MG63 (cell line): ENCODE results near the gene MAP3K5. TPM values are rescaled to one million over a fixed set of nuclear protein-coding genes. Genes with fewer than 3 reads are reported as not detected.

Source experiments
- DNase-seq: peaks from one replicate; pipeline ENCODE4 v3.0.0-alpha.2; 2020
- H3K27me3 ChIP-seq: fragments of 250-450 bp; sonication (Bioruptor Pico); 2 replicates; pipeline ENCODE4 v1.5.1; 2020; ENCODE audit warnings: mild to moderate bottlenecking, moderate library complexity
- H3K36me3 ChIP-seq: fragments of 250-450 bp; sonication (Bioruptor Pico); 2 replicates; pipeline ENCODE4 v1.5.1; 2020; ENCODE audit warnings: mild to moderate bottlenecking, moderate library complexity
- H3K4me3 ChIP-seq: fragments of 250-450 bp; sonication (Bioruptor Pico); 2 replicates; pipeline ENCODE4 v1.5.1; 2020; ENCODE audit warnings: mild to moderate bottlenecking, moderate library complexity
- H3K9me3 ChIP-seq: fragments of 250-450 bp; sonication (Bioruptor Pico); 2 replicates; pipeline ENCODE4 v1.5.1; 2020; ENCODE audit warnings: mild to moderate bottlenecking, moderate library complexity
- total RNA-seq: library from RNA; depleted of rRNA; stranded (reverse); fragments of >200 nt; shearing (Covaris generic); gene quantifications from 2 replicates; pipeline ENCODE4 v1.2.3, GENCODE V29; 2014; ENCODE audit warnings: low replicate concordance

The MAP3K5 gene
- total RNA-seq, 1 experiment from 2014 or later: 5.7 TPM

DNA sequence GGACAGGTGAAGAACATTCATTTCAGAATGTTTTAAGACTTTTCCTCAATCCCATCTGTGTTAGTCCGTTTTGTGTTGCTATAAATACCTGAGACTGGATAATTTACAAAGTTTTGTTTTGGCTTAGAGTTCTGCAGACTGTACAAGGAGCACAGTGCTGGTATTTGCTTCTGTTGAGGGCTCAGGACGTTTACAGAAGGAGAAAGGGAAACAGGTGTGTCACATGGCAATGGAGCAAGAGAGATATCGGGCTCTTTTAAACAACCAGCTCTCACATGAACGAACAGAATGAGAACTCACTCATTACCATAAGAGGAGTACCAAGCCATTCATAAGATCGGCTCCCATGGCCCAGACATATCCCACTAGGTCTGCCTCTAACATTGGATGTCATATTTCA, 258.8 kb downstream of the MAP3K5 start:
- Histone ChIP-seq H3K36me3 (no peaks in the 10 kb centered on the region), H3K9me3 (no peaks in the 10 kb centered on the region)
- no peak for DNase-seq

DNA sequence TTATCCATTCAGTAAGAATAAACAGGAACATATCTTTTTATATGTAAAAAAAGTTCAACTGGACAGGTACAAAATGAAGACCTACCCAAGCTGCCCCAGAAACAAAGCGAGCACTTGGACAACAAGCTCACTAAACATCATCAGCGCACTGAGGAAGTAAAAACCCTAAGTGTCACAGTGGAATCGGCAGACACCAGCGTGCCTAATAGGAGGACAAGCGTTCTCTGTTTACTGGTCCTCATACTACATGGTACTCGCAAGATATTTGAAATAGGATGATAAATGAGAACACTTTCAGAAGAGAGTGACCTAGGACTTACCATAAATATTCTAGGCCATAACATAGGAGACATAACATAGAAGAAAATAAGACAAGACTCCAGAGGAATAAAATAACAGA, 260.2 kb downstream of the MAP3K5 start:
- Histone ChIP-seq H3K9me3 (no peaks in the 10 kb centered on the region), H3K36me3 (no peaks in the 10 kb centered on the region), H3K4me3 (no peak overlapping the region), H3K27me3 (0 out of 2 replicates have a peak, but pooled peaks cover 4% of the 10 kb centered on the region)
- no peak for DNase-seq

More for the DNA sequence above, 258.8 kb downstream of the MAP3K5 start:
- no peak overlapping the region for H3K4me3 ChIP-seq
- H3K27me3 ChIP-seq: 0 out of 2 replicates have a peak, but pooled peaks cover 4% of the 10 kb centered on the region

DNA sequence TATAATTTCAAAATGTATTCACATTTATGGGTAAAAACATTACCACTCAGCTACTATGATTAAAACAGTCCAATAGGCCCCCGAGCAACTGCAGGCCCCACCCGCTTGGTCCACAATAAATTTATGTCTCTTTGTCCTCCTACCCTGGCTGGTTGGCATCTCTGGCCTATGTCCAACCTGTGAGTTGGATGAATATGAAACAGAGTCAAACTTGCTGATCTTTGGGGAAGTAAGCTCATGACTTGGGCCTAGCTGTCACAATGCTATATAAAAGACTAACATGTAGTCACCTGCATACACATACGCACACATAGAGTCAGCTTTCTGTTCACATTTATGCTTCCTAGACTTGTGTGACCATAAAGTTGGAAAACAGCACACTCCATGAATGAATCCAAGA, 262.6 kb downstream of the MAP3K5 start:
- Histone ChIP-seq H3K9me3 (no peaks in the 10 kb centered on the region), H3K27me3 (0 out of 2 replicates have a peak, but pooled peaks cover 4% of the 10 kb centered on the region), H3K36me3 (no peaks in the 10 kb centered on the region), H3K4me3 (no peak overlapping the region)
- DNase-seq: no peak

DNA sequence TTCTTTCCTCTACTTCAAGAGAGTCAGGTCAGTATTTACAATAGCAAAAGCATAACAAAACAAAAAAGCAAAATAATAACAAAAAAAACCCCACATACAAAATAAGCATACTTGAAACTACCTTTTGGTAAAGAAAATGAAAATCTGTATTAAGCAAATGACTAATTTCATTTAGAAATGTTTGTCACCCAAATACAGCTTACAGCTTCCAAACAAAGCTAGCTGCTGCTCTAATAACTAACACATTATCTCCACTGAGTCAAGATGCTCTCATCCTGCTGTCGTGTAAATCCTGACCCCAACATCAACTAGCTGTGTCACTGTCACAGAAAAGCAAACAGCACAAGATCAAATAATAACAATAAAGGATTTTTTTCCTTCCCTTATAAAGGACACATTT, 263.8 kb downstream of the MAP3K5 start:
- no peaks in the 10 kb centered on the region for H3K9me3 ChIP-seq
- no peak for DNase-seq

DNA sequence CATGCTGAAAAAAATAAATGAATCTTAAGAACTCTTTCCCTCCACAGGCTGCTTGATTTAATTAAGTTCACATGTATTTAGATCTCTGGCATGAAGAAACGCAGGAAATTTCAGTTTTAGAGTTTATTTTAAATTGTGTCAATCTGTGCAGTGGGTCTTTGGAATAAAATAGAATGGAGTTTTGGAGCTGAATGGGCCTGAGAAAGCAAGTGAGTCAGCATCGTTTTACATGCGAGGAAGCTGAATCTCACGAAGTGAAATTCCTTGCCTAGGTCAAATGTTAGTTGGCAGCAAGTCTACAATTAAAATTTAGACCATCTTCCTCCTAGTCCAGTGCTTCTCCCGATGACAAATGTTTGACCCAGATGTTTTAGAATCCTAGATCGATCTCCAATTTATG, 264.4 kb downstream of the MAP3K5 start:
- Histone ChIP-seq H3K36me3 (no peaks in the 10 kb centered on the region), H3K9me3 (no peaks in the 10 kb centered on the region), H3K4me3 (no peak overlapping the region), H3K27me3 (no peaks in the 10 kb centered on the region)
- DNase-seq: no peak

More for the DNA sequence above, 263.8 kb downstream of the MAP3K5 start:
- H3K36me3 ChIP-seq: no peaks in the 10 kb centered on the region
- H3K4me3 ChIP-seq: no peak overlapping the region
- 0 out of 2 replicates have a peak, but pooled peaks cover 3% of the 10 kb centered on the region for H3K27me3 ChIP-seq

DNA sequence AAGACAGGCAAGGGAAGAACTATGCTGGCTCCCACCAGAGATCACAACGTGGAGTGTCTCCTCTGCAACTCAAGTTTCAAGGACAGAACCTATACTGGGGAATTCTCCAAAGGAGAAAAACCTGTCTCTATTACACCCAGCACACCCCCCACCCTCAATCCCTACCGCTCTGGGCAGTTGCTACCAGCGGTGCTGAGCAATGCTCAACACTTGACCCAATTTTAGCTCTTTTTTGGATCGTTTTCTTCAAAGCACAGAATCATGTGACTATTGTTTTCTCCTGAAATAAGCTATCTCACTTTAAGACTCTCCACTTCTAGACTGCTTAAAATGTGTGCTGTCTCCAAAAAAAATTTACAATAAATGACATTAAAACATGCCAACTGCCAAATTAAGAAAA, 265.3 kb downstream of the MAP3K5 start:
- no peak for DNase-seq
- H3K27me3 ChIP-seq: no peaks in the 10 kb centered on the region
- no peak overlapping the region for H3K4me3 ChIP-seq
- no peaks in the 10 kb centered on the region for H3K36me3 ChIP-seq
- H3K9me3 ChIP-seq: no peaks in the 10 kb centered on the region

DNA sequence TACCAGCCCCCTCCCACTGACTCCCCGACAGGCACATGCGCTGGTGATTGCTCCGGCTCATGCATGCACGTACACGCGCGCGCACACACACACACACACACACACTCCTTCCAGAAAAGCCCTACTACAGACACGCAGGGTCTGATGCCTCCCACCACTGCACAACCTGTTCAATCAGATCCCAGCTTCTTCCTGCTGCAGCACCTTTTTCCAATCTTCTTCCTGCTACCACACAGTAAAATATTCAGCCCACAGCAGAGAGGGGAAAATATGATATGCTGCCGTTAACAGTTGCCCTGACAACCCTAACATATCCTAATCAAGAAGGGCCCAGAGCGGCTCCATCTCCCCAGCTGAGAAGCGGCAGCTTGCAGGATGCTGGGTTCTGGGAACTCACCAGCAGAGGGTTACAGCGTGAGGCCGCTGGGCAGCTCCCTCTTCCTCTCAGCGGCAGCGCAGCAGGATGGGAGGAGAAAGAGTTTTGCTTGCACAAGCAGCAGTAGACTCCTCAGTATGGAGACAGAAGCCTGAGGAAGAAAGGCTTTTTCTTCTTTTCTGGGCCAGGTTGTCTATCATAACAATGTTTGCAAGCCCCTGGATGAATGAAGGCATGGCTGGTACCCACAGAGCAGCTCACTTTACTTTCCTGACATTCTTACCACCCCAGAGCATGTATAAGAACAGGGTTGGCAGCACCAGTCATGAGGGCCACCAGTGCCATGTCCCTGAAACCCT, 265.9 kb downstream of the MAP3K5 start:
- H3K36me3 ChIP-seq: no peaks in the 10 kb centered on the region
- H3K9me3 ChIP-seq: no peaks in the 10 kb centered on the region
- H3K27me3 ChIP-seq: no peaks in the 10 kb centered on the region
- DNase-seq: no peak
- no peak overlapping the region for H3K4me3 ChIP-seq

DNA sequence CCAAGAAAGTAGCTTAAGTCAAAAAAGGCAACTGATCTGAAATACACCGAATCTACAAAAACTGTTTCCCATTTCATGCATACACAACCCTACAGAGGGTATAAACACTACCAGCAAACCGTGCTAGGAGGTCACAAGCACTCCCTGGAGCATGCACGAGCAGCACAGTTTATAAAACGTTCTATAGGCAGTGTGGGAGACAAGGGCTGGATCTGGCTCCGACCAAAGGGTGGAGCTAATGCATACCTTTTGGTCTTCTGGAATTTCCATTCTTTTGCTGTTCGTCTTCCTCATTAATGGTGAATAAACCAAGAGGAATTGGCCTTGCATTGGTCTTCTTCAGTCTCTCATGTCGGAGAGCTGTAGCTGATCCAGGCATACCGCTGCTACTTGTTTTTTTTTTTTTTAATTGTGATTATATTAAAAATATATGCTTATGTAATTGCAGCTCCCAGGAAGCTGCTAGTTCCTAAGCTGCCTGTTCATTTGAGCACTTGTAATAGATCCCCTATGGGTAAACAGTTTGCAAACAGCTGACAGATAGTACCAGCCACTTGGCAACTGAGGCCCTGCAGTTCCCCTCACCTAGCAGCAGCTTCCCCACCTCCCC, 266.6 kb downstream of the MAP3K5 start:
- no peak overlapping the region for H3K4me3 ChIP-seq
- H3K27me3 ChIP-seq: no peaks in the 10 kb centered on the region
- no peaks in the 10 kb centered on the region for H3K9me3 ChIP-seq
- no peaks in the 10 kb centered on the region for H3K36me3 ChIP-seq
- DNase-seq: no peak

DNA sequence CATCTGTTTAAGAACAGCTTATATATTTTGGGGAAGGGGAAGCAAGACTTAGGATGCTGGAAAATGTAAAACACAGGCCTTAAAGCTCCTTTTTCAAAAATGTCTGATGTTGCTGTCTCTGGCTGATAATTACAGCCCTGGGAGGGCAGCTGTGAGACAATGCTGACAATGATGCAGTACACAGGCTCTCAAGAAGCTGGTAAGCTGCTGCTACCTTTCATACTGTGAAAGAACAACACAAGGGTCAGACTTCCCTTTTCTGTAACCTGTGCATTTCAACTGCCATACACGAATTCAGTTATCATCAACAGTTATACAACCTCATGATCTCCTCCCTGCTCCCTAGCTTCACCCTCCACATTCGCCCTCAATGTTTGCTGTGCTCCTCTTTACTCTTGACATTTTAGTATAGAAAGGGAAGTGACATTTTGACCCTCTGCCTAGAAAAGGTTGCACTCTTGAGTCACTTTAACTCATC, 267.3 kb downstream of the MAP3K5 start:
- Histone ChIP-seq H3K9me3 (no peaks in the 10 kb centered on the region), H3K27me3 (no peaks in the 10 kb centered on the region; the same call in 1 of the 2 replicates), H3K36me3 (no peaks in the 10 kb centered on the region), H3K4me3 (no peak overlapping the region)
- DNase-seq: no peak

DNA sequence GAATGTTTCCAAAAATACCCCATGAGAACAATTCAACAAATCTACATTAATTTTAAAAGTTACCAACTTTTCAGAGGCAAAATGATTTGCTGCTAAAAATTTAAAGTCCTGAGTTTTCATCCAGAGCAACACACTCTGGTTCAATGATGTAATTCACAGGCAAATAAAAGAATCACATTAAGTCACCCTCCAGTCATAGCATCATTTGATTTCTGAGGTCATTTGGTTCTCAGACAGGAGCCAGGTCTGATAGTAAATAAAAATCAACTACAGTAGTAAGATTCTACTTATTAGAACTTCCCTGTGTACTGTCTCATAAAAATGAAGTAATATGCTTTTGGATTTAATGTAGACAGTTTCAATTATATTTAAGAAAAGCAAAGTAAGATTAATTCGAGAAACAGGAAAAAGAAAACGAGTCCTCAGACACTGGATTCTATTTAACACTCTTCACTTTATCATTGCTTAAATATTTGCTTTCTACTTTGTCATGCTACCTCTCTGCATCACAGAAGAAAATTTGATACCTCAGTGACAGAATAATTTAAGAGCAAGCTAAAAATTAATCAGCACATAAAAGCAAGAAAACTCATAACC, 267.8 kb downstream of the MAP3K5 start:
- H3K36me3 ChIP-seq: no peaks in the 10 kb centered on the region
- DNase-seq: no peak
- H3K27me3 ChIP-seq: no peaks in the 10 kb centered on the region; the same call in 1 of the 2 replicates
- no peak overlapping the region for H3K4me3 ChIP-seq
- H3K9me3 ChIP-seq: no peaks in the 10 kb centered on the region

DNA sequence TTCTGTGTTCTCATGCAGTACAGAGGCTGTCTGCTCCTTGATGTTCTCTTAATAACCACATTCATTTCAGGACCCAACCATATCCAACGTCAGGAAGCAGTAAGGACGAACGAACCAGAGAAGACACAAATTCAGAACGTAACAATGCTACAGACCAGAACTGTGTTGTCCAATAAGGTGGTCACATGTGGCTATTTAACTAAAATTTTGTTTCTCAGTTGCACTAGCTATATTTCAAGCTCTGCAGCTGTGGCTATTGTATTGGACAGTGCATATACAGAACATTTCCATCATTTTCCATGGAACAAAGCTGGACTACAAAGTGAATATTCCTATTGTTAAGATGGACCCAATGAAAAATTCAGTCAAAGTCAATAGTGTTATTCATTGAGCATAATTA, 269.1 kb downstream of the MAP3K5 start:
- DNase-seq: no peak
- Histone ChIP-seq H3K27me3 (peaks cover 2% of the 10 kb centered on the region; the same call in 1 of the 2 replicates), H3K36me3 (no peaks in the 10 kb centered on the region), H3K4me3 (no peak overlapping the region), H3K9me3 (no peaks in the 10 kb centered on the region)

DNA sequence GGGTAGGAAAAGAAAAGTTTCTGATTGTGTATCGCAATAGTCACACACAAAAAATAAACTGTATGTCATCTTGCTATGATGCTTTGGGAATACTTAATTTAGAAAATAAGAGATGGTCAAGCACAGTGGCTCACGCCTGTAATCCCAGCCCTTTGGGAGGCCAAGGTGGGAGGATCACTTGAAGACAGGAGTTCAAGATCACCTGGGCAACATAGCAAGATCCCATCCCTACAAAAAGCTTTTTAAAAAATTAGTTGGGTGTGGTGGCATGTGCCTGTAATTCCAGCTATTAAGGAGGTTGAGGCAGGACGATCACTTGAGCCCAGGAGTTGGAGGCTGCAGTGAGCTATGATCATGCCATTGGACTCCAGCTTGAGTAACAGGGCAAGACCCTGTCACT, 269.6 kb downstream of the MAP3K5 start:
- Histone ChIP-seq H3K9me3 (no peaks in the 10 kb centered on the region), H3K27me3 (peaks cover 2% of the 10 kb centered on the region; the same call in 1 of the 2 replicates), H3K4me3 (no peak overlapping the region), H3K36me3 (no peaks in the 10 kb centered on the region)
- no peak for DNase-seq

DNA sequence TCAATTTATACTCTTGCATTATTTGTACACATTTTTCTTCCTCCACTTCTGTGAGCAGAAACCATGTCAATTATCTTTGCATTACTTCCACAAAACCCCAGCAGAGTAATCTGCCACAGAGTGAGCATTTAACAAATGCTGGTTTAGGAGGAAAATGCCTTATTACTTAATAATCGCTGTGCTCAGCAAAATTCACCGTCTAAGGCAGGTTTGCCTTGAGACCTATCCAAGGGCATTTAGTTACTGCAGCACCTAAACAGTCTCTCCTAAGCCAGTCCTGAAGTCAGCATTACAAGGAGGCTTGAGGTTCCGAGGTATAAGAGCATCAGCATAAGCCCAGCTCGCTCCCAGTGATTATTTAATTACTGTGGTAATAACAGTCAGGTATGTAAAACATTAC, 270.4 kb downstream of the MAP3K5 start:
- H3K4me3 ChIP-seq: no peak overlapping the region
- no peak for DNase-seq
- no peaks in the 10 kb centered on the region for H3K9me3 ChIP-seq
- H3K27me3 ChIP-seq: peaks cover 2% of the 10 kb centered on the region; the same call in 1 of the 2 replicates
- H3K36me3 ChIP-seq: no peaks in the 10 kb centered on the region

DNA sequence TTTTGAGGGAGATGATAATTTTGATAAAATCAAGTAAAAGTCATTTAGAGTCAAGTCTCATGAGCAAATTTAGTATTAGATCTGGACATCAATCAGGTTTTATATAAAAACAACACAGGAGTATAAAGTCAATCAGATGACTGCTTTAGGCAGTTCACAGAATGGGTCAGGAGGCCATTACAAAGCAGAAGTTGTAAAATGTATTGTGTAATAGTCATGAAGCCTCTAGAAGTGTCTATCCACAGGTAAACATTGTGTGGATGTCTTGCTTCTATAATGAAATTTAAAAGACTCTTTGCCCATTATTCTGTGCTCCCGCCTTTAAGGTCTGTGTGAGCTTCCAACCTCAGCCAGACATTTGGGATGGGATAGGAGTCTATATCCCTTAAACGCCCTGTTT, 270.9 kb downstream of the MAP3K5 start:
- no peak overlapping the region for H3K4me3 ChIP-seq
- no peaks in the 10 kb centered on the region for H3K36me3 ChIP-seq
- DNase-seq: no peak
- H3K27me3 ChIP-seq: peaks cover 2% of the 10 kb centered on the region; the same call in 1 of the 2 replicates
- H3K9me3 ChIP-seq: no peaks in the 10 kb centered on the region

DNA sequence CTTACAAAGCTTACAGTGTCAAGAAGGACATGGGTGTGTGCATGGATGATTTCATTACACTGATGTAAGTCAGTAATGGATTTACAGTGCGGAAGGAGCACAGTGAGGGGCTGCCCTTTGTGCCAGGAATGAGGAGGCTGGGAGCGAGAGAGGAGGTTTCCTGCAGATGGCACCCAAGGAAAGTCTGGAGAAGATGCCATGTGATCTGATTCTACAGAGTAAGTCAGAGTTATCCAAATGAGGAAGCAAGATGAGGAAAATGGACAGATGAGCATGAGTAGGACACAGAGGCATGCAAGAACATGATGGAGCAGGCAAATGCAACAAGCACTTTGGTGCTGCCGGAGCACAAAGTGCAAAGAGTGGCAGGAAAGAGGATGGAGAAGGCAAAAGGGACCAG, 271.8 kb downstream of the MAP3K5 start:
- no peaks in the 10 kb centered on the region for H3K36me3 ChIP-seq
- H3K4me3 ChIP-seq: no peak overlapping the region
- peaks cover 2% of the 10 kb centered on the region; the same call in 1 of the 2 replicates for H3K27me3 ChIP-seq
- no peaks in the 10 kb centered on the region for H3K9me3 ChIP-seq
- DNase-seq: no peak

DNA sequence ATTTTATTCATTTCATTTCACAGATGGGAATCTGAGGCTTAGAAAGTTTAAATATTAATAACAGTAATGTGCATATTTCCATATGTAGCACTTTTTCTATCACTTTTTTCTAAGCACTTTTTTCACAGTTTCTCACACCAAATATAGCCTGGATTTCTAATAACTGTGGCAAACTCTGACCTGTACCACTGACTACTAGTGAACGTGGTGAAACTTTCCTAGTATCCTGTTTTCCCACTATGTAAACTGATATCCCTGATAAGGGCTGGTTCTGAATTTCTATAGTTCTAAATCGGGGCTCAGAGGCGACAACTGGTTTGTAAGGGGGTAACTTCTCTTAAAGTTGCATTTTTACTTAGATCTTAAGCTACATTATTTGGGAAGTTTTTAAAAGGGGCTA, 274.7 kb downstream of the MAP3K5 start:
- Histone ChIP-seq H3K4me3 (no peak overlapping the region), H3K36me3 (no peaks in the 10 kb centered on the region), H3K27me3 (peaks cover 2% of the 10 kb centered on the region; the same call in 1 of the 2 replicates), H3K9me3 (no peaks in the 10 kb centered on the region)
- DNase-seq: no peak

DNA sequence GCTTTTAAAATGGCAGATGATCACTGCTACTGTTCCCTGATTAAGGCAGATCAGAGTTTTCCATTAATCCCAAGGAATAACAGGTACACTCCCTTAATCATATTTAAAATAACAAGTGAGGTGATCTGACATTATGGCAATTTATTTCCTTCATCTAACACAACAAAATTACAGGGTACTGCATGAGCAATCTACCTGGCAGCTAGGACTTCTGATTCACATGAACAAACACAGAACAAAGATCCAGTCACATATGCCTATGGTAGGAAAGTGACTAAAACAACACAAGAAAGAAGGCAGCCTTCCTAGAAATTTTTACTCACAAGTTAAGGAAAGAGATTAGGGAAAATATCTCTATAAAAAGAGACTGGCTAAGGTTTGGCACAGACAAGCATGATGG, 275.3 kb downstream of the MAP3K5 start:
- no peak for DNase-seq
- peaks cover 2% of the 10 kb centered on the region; the same call in 1 of the 2 replicates for H3K27me3 ChIP-seq
- no peaks in the 10 kb centered on the region for H3K36me3 ChIP-seq
- H3K9me3 ChIP-seq: no peaks in the 10 kb centered on the region
- H3K4me3 ChIP-seq: no peak overlapping the region
